ENCODE measurements around the gene WAC. TPM values are rescaled to one million over a fixed set of nuclear protein-coding genes. Genes with fewer than 3 reads are reported as not detected.

The WAC gene
- total RNA-seq, 2 donors from 2014 or later, result 133 TPM

DNA sequence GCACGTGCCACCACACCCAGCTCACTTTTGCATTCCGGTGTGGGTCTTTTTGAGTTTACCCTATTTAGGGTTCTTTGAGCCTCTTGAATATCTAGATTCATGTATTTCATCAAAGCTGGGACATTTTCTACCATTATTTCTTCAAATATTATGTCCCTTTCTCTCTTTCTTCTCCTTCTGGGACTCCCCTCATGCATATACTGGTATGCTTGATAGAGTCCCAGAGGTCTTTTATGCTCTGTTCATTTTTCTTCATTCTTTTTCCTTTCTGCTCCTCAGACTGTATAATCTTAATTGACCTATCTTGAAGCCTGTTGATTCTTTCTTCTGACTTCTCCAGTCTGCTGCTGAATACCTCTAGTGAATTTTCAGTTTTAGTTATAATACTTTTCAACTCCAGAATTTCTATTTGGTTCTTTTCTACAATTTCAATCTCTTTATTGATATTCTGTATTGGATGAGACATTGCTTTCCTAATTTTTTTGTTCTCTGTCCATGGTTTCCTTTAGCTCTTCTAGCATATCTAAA, 9.1 kb upstream of the WAC start:
- Histone ChIP-seq H3K27ac (ENCODE audit: low read depth, low read length) (no peak overlapping the region), H3K9ac (ENCODE audit: extremely low read depth, low read length, poor library complexity, severe bottlenecking) (no peak overlapping the region), H3K36me3 (ENCODE audit: control insufficient read depth, insufficient read depth, low read length) (peaks cover 29% of the 10 kb centered on the region), H3K27me3 (ENCODE audit: control insufficient read depth, insufficient read depth, low read length, poor library complexity, severe bottlenecking) (no peaks in the 10 kb centered on the region), H3K4me3 (ENCODE audit: low read length) (no peak overlapping the region), H3K9me3 (ENCODE audit: control insufficient read depth, low read length) (peaks cover 22% of the 10 kb centered on the region), H3K4me1 (ENCODE audit: control insufficient read depth, insufficient read depth, low read length) (no peaks in the 10 kb centered on the region)
- no peaks in the 10 kb centered on the region for H3K27me3 Mint-ChIP-seq (ENCODE audit: insufficient read depth)
- H3K36me3 Mint-ChIP-seq (ENCODE audit: low read depth), result peaks cover 28% of the 10 kb centered on the region
- no peak for DNase-seq
- H3K27ac Mint-ChIP-seq, result no peak overlapping the region
- TF ChIP-seq, protein P1, sequence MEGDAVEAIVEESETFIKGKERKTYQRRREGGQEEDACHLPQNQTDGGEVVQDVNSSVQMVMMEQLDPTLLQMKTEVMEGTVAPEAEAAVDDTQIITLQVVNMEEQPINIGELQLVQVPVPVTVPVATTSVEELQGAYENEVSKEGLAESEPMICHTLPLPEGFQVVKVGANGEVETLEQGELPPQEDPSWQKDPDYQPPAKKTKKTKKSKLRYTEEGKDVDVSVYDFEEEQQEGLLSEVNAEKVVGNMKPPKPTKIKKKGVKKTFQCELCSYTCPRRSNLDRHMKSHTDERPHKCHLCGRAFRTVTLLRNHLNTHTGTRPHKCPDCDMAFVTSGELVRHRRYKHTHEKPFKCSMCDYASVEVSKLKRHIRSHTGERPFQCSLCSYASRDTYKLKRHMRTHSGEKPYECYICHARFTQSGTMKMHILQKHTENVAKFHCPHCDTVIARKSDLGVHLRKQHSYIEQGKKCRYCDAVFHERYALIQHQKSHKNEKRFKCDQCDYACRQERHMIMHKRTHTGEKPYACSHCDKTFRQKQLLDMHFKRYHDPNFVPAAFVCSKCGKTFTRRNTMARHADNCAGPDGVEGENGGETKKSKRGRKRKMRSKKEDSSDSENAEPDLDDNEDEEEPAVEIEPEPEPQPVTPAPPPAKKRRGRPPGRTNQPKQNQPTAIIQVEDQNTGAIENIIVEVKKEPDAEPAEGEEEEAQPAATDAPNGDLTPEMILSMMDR (conservative IDR thresholded peaks at IDR 0.05), result no peak
- no peaks in the 10 kb centered on the region for H3K4me1 Mint-ChIP-seq
- H3K4me3 Mint-ChIP-seq, result no peak overlapping the region
- H3K9me3 Mint-ChIP-seq, result peaks cover 22% of the 10 kb centered on the region
- 94 to 95% methylated on average over 2 of the region's 2 CpGs for WGBS, 2 experiments (ENCODE audit: insufficient coverage in 1 of 2, insufficient read length in 1 of 2)

DNA sequence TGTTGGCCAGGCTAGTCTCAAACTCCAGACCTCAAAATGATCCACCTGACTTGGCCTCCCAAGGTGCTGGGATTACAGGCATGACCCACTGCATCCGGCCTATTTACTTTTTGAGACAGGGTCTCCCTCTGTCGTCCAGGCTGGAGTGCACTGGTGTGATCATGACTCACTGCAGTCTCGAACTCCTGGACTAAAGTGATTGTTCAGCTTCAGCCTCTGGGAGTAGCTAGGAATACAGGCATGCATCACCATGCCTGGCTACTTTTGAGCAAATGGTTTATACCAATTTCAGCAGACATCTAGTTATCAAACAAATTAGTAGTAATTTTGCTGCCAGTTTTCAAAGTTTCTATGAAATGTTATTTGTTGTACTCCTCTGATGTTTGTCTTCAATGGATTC, 2.2 kb upstream of the WAC start:
- WGBS, 2 experiments (ENCODE audit: insufficient coverage in 1 of 2, insufficient read length in 1 of 2), result 83 to 86% methylated on average over 3 of the region's 3 CpGs
- Histone ChIP-seq H3K4me3 (ENCODE audit: low read length) (peak overlapping the region; percentile 94), H3K36me3 (ENCODE audit: control insufficient read depth, insufficient read depth, low read length) (peaks cover 24% of the 10 kb centered on the region), H3K9ac (ENCODE audit: extremely low read depth, low read length, poor library complexity, severe bottlenecking) (no peak overlapping the region), H3K4me1 (ENCODE audit: control insufficient read depth, insufficient read depth, low read length) (peaks cover 4% of the 10 kb centered on the region), H3K9me3 (ENCODE audit: control insufficient read depth, low read length) (no peaks in the 10 kb centered on the region), H3K27me3 (ENCODE audit: control insufficient read depth, insufficient read depth, low read length, poor library complexity, severe bottlenecking) (no peaks in the 10 kb centered on the region), H3K27ac (ENCODE audit: low read depth, low read length) (no peak overlapping the region)
- no peaks in the 10 kb centered on the region for H3K9me3 Mint-ChIP-seq
- no peak for DNase-seq
- peak overlapping the region; percentile 96 for H3K4me3 Mint-ChIP-seq
- H3K27ac Mint-ChIP-seq, result no peak overlapping the region
- H3K4me1 Mint-ChIP-seq, result peaks cover 32% of the 10 kb centered on the region
- TF ChIP-seq, protein P1 (conservative IDR thresholded peaks at IDR 0.05), result no peak
- no peaks in the 10 kb centered on the region for H3K27me3 Mint-ChIP-seq (ENCODE audit: insufficient read depth)
- H3K36me3 Mint-ChIP-seq (ENCODE audit: low read depth), result peaks cover 18% of the 10 kb centered on the region

DNA sequence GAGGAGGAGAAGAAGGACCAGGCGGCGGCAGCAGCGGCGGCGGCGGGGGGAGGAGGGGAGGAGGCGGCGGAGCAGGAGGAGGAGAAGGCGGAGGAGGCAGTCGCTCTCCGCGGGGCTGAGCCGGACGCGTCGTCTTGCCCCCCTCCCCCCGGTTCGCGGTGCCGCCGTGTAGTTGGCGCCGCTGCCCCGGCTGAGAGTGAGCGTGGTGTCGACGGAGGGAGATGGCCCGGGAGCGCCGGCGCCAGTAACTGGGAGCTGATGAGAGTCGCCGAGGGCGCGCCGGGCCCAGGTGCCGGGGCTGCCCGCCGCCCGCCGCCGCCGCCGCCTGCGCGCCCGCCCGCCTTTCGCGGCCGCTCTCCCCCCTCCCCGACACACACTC, 257 bp downstream of the WAC start:
- TF ChIP-seq, protein P1 (conservative IDR thresholded peaks at IDR 0.05), result no peak
- Histone ChIP-seq H3K4me3 (ENCODE audit: low read length) (no peak overlapping the region), H3K36me3 (ENCODE audit: control insufficient read depth, insufficient read depth, low read length) (peaks cover 42% of the 10 kb centered on the region), H3K9me3 (ENCODE audit: control insufficient read depth, low read length) (no peaks in the 10 kb centered on the region), H3K27me3 (ENCODE audit: control insufficient read depth, insufficient read depth, low read length, poor library complexity, severe bottlenecking) (no peaks in the 10 kb centered on the region), H3K9ac (ENCODE audit: extremely low read depth, low read length, poor library complexity, severe bottlenecking) (peak overlapping the region; percentile 21), H3K27ac (ENCODE audit: low read depth, low read length) (peak overlapping the region; percentile 100), H3K4me1 (ENCODE audit: control insufficient read depth, insufficient read depth, low read length) (peaks cover 7% of the 10 kb centered on the region)
- Mint-ChIP-seq H3K36me3 (ENCODE audit: low read depth) (peaks cover 40% of the 10 kb centered on the region), H3K9me3 (no peaks in the 10 kb centered on the region), H3K27ac (peak overlapping the region; percentile 100), H3K4me1 (peaks cover 42% of the 10 kb centered on the region), H3K4me3 (peak overlapping the region; percentile 96), H3K27me3 (ENCODE audit: insufficient read depth) (no peaks in the 10 kb centered on the region)
- 0% methylated on average over 5 to 50 of the region's 52 CpGs for WGBS, 2 experiments (ENCODE audit: insufficient coverage in 1 of 2, insufficient read length in 1 of 2)
- DNase-seq, result no peak

All from endodermal cell (in vitro differentiated cells).